SK-N-SH treated with all-trans-retinoic acid at 6 μM for 48 hours (cell line): ENCODE measurements around the gene CKMT2.

Source experiments
- ATAC-seq: fragments of 200-7000 bp; cut with Tn5 transposase; 3 replicates; pipeline ENCODE4 v1.9.1; 2020; ENCODE audit warnings: mild to moderate bottlenecking, moderate library complexity
- ARNTL ChIP-seq: fragments of 450-650 bp; formaldehyde crosslinking; IDR thresholded peaks from 2 replicates; pipeline ENCODE4 v1.5.0; 2020; ENCODE audit warnings: low read depth, mild to moderate bottlenecking, moderate library complexity, borderline replicate concordance
- BACH2 ChIP-seq: fragments of 250-450 bp; sonication (Bioruptor Pico); IDR thresholded peaks from 2 replicates; pipeline ENCODE4 v1.9.0; 2021; ENCODE audit warnings: mild to moderate bottlenecking, borderline replicate concordance
- CSDC2 ChIP-seq: fragments of 250-450 bp; sonication (Bioruptor Pico); IDR thresholded peaks from 2 replicates; pipeline ENCODE4 v1.5.0; 2020; ENCODE audit warnings: mild to moderate bottlenecking, moderate library complexity
- ESRRG ChIP-seq: fragments of 250-450 bp; sonication (Bioruptor Pico); IDR thresholded peaks from 2 replicates; pipeline ENCODE4 v1.6.1; 2021; ENCODE audit warnings: mild to moderate bottlenecking
- GLIS3 ChIP-seq: fragments of 250-450 bp; sonication (Bioruptor Pico); IDR thresholded peaks from 2 replicates; pipeline ENCODE4 v1.5.0; 2020; ENCODE audit warnings: mild to moderate bottlenecking, moderate library complexity
- ISL1 ChIP-seq: fragments of 250-450 bp; sonication (Bioruptor Pico); IDR thresholded peaks from 2 replicates; pipeline ENCODE4 v2.1.2; 2022; ENCODE audit warnings: mild to moderate bottlenecking, moderate library complexity
- OSR1 ChIP-seq: fragments of 250-450 bp; sonication (Bioruptor Pico); IDR thresholded peaks from 2 replicates; pipeline ENCODE4 v1.8.0; 2022; ENCODE audit warnings: moderate library complexity, mild to moderate bottlenecking, inconsistent platforms
- PPARA ChIP-seq: fragments of 250-450 bp; sonication (Bioruptor Pico); IDR thresholded peaks from 2 replicates; pipeline ENCODE4 v1.5.0; 2020; ENCODE audit warnings: mild to moderate bottlenecking, borderline replicate concordance
- SNAI2 ChIP-seq: fragments of 250-450 bp; sonication (Bioruptor Pico); IDR thresholded peaks from 2 replicates; pipeline ENCODE4 v1.5.0; 2020; ENCODE audit warnings: mild to moderate bottlenecking, moderate library complexity
- TOX ChIP-seq: fragments of 250-450 bp; sonication (Bioruptor Pico); IDR thresholded peaks from 2 replicates; pipeline ENCODE4 v1.8.0; 2021; ENCODE audit warnings: mild to moderate bottlenecking, moderate library complexity, borderline replicate concordance
- ZC3H10 ChIP-seq: fragments of 250-450 bp; sonication (Bioruptor Pico); IDR thresholded peaks from 2 replicates; pipeline ENCODE4 v1.5.1; 2021; ENCODE audit warnings: mild to moderate bottlenecking, moderate library complexity
- ZFP3 ChIP-seq: fragments of 250-450 bp; sonication (Bioruptor Pico); IDR thresholded peaks from 2 replicates; pipeline ENCODE4 v1.5.0; 2020; ENCODE audit warnings: mild to moderate bottlenecking, moderate library complexity
- ZFP30 ChIP-seq: fragments of 450-650 bp; formaldehyde crosslinking; IDR thresholded peaks from 2 replicates; pipeline ENCODE4 v1.5.0; 2022; ENCODE audit warnings: mild to moderate bottlenecking, moderate library complexity
- ZNF565 ChIP-seq: fragments of 450-650 bp; formaldehyde crosslinking; conservative IDR thresholded peaks from 2 replicates; pipeline ENCODE4 v1.5.0; 2020; ENCODE audit warnings: low read depth, mild to moderate bottlenecking, moderate library complexity
- ZNF70 ChIP-seq: fragments of 450-650 bp; formaldehyde crosslinking; IDR thresholded peaks from 2 replicates; pipeline ENCODE4 v1.5.0; 2020; ENCODE audit warnings: mild to moderate bottlenecking, moderate library complexity
- ZNF8 ChIP-seq: fragments of 450-650 bp; formaldehyde crosslinking; IDR thresholded peaks from 2 replicates; pipeline ENCODE4 v1.5.0; 2020; ENCODE audit warnings: mild to moderate bottlenecking, moderate library complexity
- TF ChIP-seq, protein P1 (sequence below): fragments of 250-450 bp; sonication (Bioruptor Pico); IDR thresholded peaks from 2 replicates; pipeline ENCODE4 v1.5.1; 2021; ENCODE audit warnings: mild to moderate bottlenecking, moderate library complexity
- TF ChIP-seq, protein P2 (sequence below): fragments of 250-450 bp; sonication (Bioruptor Pico); IDR thresholded peaks from 2 replicates; pipeline ENCODE4 v1.5.0; 2020; ENCODE audit warnings: mild to moderate bottlenecking, moderate library complexity
- TF ChIP-seq, protein P3 (sequence below): fragments of 250-450 bp; sonication (Bioruptor Pico); IDR thresholded peaks from 2 replicates; pipeline ENCODE4 v1.8.0; 2021; ENCODE audit warnings: low read depth, mild to moderate bottlenecking, moderate library complexity, borderline replicate concordance
- TF ChIP-seq, protein P4 (sequence below): fragments of 250-450 bp; sonication (Bioruptor Pico); IDR thresholded peaks from 2 replicates; pipeline ENCODE4 v1.5.1; 2020; ENCODE audit warnings: low read depth, mild to moderate bottlenecking, moderate library complexity
- TF ChIP-seq, protein P5 (sequence below): fragments of 250-450 bp; sonication (Bioruptor Pico); IDR thresholded peaks from 2 replicates; pipeline ENCODE4 v1.8.0; 2020; ENCODE audit warnings: mild to moderate bottlenecking, moderate library complexity, borderline replicate concordance

Gene CKMT2

DNA sequence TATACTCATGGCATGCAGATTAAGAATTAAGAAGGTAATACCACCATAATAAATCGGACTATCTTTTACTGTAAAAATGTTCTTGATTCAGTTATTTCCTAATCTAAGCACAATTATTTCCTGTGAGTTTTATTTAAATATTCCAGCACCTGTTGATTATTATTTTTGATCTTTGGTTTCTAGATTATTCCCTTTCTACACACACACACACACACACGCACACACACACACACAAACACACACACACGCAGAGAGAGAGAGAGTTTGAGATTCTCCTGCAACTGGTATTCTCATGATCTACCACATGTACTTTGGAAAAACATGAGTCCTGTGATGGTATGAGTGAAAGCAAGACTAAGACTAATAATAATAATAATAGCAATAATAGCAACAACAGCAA lies 17.0 kb upstream of the CKMT2 start:
- TF ChIP-seq ESRRG (CRISPR knock-in tag) = no peak
- TF ChIP-seq ISL1 = no peak
- TF ChIP-seq ZNF565 (CRISPR knock-in tag) = no peak
- TF ChIP-seq ZC3H10 (CRISPR knock-in tag) = no peak
- TF ChIP-seq, protein P1, sequence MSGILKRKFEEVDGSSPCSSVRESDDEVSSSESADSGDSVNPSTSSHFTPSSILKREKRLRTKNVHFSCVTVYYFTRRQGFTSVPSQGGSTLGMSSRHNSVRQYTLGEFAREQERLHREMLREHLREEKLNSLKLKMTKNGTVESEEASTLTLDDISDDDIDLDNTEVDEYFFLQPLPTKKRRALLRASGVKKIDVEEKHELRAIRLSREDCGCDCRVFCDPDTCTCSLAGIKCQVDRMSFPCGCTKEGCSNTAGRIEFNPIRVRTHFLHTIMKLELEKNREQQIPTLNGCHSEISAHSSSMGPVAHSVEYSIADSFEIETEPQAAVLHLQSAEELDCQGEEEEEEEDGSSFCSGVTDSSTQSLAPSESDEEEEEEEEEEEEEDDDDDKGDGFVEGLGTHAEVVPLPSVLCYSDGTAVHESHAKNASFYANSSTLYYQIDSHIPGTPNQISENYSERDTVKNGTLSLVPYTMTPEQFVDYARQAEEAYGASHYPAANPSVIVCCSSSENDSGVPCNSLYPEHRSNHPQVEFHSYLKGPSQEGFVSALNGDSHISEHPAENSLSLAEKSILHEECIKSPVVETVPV (CRISPR knock-in tag) = no peak
- TF ChIP-seq, protein P2, sequence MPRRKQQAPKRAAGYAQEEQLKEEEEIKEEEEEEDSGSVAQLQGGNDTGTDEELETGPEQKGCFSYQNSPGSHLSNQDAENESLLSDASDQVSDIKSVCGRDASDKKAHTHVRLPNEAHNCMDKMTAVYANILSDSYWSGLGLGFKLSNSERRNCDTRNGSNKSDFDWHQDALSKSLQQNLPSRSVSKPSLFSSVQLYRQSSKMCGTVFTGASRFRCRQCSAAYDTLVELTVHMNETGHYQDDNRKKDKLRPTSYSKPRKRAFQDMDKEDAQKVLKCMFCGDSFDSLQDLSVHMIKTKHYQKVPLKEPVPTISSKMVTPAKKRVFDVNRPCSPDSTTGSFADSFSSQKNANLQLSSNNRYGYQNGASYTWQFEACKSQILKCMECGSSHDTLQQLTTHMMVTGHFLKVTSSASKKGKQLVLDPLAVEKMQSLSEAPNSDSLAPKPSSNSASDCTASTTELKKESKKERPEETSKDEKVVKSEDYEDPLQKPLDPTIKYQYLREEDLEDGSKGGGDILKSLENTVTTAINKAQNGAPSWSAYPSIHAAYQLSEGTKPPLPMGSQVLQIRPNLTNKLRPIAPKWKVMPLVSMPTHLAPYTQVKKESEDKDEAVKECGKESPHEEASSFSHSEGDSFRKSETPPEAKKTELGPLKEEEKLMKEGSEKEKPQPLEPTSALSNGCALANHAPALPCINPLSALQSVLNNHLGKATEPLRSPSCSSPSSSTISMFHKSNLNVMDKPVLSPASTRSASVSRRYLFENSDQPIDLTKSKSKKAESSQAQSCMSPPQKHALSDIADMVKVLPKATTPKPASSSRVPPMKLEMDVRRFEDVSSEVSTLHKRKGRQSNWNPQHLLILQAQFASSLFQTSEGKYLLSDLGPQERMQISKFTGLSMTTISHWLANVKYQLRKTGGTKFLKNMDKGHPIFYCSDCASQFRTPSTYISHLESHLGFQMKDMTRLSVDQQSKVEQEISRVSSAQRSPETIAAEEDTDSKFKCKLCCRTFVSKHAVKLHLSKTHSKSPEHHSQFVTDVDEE (CRISPR knock-in tag) = no peak
- TF ChIP-seq ARNTL (CRISPR knock-in tag) = no peak
- TF ChIP-seq ZNF70 (CRISPR knock-in tag) = no peak
- TF ChIP-seq TOX (CRISPR knock-in tag) = no peak
- TF ChIP-seq ZFP3 (CRISPR knock-in tag) = no peak
- no peak for TF ChIP-seq SNAI2
- TF ChIP-seq GLIS3 (CRISPR knock-in tag) = no peak
- TF ChIP-seq ZNF8 (CRISPR knock-in tag) = no peak
- TF ChIP-seq, protein P3, sequence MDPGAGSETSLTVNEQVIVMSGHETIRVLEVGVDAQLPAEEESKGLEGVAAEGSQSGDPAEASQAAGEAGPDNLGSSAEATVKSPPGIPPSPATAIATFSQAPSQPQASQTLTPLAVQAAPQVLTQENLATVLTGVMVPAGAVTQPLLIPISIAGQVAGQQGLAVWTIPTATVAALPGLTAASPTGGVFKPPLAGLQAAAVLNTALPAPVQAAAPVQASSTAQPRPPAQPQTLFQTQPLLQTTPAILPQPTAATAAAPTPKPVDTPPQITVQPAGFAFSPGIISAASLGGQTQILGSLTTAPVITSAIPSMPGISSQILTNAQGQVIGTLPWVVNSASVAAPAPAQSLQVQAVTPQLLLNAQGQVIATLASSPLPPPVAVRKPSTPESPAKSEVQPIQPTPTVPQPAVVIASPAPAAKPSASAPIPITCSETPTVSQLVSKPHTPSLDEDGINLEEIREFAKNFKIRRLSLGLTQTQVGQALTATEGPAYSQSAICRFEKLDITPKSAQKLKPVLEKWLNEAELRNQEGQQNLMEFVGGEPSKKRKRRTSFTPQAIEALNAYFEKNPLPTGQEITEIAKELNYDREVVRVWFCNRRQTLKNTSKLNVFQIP (CRISPR knock-in tag) = no peak
- no peak for TF ChIP-seq OSR1 (CRISPR knock-in tag)
- no peak for TF ChIP-seq ZFP30 (CRISPR knock-in tag)
- TF ChIP-seq CSDC2 (CRISPR knock-in tag) = no peak
- ATAC-seq = no peak

DNA sequence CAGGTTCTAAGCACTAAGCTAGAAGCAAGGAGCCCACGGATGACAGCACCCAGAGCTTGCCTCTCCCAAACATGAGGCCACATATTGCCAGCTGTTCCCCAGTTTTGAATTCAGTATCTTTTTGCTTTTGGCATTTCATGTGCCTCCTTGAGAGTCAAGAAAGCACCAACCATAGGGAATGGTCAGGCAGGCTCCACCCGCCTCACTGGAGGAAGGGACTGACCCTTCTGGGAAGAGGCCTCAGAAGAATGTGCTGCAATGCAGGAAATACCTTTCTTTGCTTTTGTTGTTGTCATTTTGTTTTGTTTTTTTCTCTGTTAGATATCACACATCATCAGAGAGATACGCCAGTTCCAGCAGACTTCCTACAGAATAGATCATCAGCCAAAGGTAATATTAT lies 13.7 kb upstream of the CKMT2 start:
- no peak for ATAC-seq
- TF ChIP-seq PPARA = no peak
- TF ChIP-seq, protein P4, sequence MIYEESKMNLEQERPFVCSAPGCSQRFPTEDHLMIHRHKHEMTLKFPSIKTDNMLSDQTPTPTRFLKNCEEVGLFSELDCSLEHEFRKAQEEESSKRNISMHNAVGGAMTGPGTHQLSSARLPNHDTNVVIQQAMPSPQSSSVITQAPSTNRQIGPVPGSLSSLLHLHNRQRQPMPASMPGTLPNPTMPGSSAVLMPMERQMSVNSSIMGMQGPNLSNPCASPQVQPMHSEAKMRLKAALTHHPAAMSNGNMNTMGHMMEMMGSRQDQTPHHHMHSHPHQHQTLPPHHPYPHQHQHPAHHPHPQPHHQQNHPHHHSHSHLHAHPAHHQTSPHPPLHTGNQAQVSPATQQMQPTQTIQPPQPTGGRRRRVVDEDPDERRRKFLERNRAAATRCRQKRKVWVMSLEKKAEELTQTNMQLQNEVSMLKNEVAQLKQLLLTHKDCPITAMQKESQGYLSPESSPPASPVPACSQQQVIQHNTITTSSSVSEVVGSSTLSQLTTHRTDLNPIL (CRISPR knock-in tag) = no peak
- TF ChIP-seq BACH2 (CRISPR knock-in tag) = no peak
- TF ChIP-seq SNAI2 = no peak
- no peak for TF ChIP-seq CSDC2 (CRISPR knock-in tag)
- TF ChIP-seq ESRRG (CRISPR knock-in tag) = no peak
- TF ChIP-seq, all 23 proteins: peak for 0

DNA sequence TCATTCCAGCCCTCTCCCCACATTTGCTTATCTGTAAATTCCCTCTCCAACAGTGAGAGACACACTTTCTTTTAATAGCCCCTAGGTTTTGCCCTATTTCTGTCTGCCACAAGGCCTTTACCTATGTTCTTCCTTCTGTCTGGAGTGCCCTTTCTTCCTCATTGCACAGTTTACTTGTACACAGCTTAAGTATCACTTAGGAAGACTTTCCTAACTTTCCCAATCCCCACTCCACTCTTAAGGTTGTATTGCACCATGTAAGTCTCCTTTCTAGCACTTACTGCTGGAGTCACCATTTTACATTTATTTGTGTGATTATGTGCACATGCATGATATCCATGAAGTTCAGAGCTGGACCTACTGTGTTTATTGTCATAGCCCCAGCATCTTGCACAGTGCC lies 10.8 kb upstream of the CKMT2 start:
- ATAC-seq = no peak
- TF ChIP-seq BACH2 (CRISPR knock-in tag) = no peak
- TF ChIP-seq, protein P1 (CRISPR knock-in tag) = no peak
- TF ChIP-seq CSDC2 (CRISPR knock-in tag) = no peak
- no peak for TF ChIP-seq SNAI2
- no peak for TF ChIP-seq TOX (CRISPR knock-in tag)
- no peak for TF ChIP-seq GLIS3 (CRISPR knock-in tag)
- TF ChIP-seq ZNF70 (CRISPR knock-in tag) = no peak
- TF ChIP-seq, protein P2 (CRISPR knock-in tag) = no peak
- TF ChIP-seq ZFP3 (CRISPR knock-in tag) = no peak
- TF ChIP-seq ZNF565 (CRISPR knock-in tag) = no peak
- TF ChIP-seq, protein P4 (CRISPR knock-in tag) = no peak
- no peak for TF ChIP-seq ARNTL (CRISPR knock-in tag)
- TF ChIP-seq, protein P5, sequence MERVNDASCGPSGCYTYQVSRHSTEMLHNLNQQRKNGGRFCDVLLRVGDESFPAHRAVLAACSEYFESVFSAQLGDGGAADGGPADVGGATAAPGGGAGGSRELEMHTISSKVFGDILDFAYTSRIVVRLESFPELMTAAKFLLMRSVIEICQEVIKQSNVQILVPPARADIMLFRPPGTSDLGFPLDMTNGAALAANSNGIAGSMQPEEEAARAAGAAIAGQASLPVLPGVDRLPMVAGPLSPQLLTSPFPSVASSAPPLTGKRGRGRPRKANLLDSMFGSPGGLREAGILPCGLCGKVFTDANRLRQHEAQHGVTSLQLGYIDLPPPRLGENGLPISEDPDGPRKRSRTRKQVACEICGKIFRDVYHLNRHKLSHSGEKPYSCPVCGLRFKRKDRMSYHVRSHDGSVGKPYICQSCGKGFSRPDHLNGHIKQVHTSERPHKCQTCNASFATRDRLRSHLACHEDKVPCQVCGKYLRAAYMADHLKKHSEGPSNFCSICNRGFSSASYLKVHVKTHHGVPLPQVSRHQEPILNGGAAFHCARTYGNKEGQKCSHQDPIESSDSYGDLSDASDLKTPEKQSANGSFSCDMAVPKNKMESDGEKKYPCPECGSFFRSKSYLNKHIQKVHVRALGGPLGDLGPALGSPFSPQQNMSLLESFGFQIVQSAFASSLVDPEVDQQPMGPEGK (CRISPR knock-in tag) = no peak
- TF ChIP-seq ISL1 = no peak
